ENCODE measurements around the gene CRIM1. TPM values are rescaled to one million over a fixed set of nuclear protein-coding genes. Genes with fewer than 3 reads are reported as not detected.
A peak's percentile ranks its signal among the peaks of the same experiment; 100 is the strongest.
"Not testable (repeated sequence)": the region's sequence is repeated elsewhere in the genome, so short reads cannot be mapped to it uniquely, and the experiment has no call there.

Gene CRIM1
- total RNA-seq, 1 donor from 2014 or later = 246 TPM

DNA sequence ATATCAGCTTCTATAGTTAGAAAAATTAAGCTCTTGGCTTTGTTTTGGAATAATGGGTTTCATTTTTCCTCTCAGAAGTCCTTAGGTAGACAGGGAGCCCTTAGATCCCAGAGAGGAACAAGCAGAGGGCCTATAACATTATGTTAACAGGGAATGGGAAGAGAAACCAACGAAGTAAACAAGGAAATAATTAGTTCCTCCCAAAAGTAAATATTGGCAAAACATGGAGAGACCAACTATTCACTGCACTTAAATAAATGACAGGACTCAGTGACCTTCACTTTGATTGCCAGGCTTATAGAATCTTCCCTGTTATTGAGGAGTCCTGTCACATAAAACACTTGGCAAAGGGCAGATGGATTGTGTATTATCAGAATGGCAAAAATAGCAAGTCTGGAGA is 5.3 kb downstream of the CRIM1 start:
- H3K4me1 Mint-ChIP-seq (ENCODE audit: unreplicated experiment) = peaks cover 66% of the 10 kb centered on the region
- H3K27ac Mint-ChIP-seq (ENCODE audit: unreplicated experiment) = no peak overlapping the region
- no peak for DNase-seq (ENCODE audit: low spot score)

GRCh38 chr2:36361396-36361795 is 5.8 kb downstream of the CRIM1 start:
- H3K27ac Mint-ChIP-seq (ENCODE audit: unreplicated experiment) = no peak overlapping the region
- H3K27me3 Mint-ChIP-seq (ENCODE audit: unreplicated experiment) = peaks cover 12% of the 10 kb centered on the region
- peaks cover 44% of the 10 kb centered on the region for H3K36me3 Mint-ChIP-seq (ENCODE audit: low read depth, unreplicated experiment)
- peak overlapping the region; percentile 80 for H3K4me3 Mint-ChIP-seq (ENCODE audit: unreplicated experiment)
- no peak for DNase-seq (ENCODE audit: low spot score)
- TF ChIP-seq, protein P1, sequence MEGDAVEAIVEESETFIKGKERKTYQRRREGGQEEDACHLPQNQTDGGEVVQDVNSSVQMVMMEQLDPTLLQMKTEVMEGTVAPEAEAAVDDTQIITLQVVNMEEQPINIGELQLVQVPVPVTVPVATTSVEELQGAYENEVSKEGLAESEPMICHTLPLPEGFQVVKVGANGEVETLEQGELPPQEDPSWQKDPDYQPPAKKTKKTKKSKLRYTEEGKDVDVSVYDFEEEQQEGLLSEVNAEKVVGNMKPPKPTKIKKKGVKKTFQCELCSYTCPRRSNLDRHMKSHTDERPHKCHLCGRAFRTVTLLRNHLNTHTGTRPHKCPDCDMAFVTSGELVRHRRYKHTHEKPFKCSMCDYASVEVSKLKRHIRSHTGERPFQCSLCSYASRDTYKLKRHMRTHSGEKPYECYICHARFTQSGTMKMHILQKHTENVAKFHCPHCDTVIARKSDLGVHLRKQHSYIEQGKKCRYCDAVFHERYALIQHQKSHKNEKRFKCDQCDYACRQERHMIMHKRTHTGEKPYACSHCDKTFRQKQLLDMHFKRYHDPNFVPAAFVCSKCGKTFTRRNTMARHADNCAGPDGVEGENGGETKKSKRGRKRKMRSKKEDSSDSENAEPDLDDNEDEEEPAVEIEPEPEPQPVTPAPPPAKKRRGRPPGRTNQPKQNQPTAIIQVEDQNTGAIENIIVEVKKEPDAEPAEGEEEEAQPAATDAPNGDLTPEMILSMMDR (IDR thresholded peaks at IDR 0.05; ENCODE audit: unreplicated experiment) = no peak
- peaks cover 71% of the 10 kb centered on the region for H3K4me1 Mint-ChIP-seq (ENCODE audit: unreplicated experiment)
- no peaks in the 10 kb centered on the region for H3K9me3 Mint-ChIP-seq (ENCODE audit: unreplicated experiment)

More for the DNA sequence above, 5.3 kb downstream of the CRIM1 start:
- Mint-ChIP-seq H3K4me3 (ENCODE audit: unreplicated experiment) (peak overlapping the region; percentile 80), H3K27me3 (ENCODE audit: unreplicated experiment) (peaks cover 12% of the 10 kb centered on the region), H3K9me3 (ENCODE audit: unreplicated experiment) (no peaks in the 10 kb centered on the region), H3K36me3 (ENCODE audit: low read depth, unreplicated experiment) (peaks cover 44% of the 10 kb centered on the region)
- TF ChIP-seq, protein P1 (IDR thresholded peaks at IDR 0.05; ENCODE audit: unreplicated experiment) = no peak

- TF ChIP-seq, protein P1 (IDR thresholded peaks at IDR 0.05; ENCODE audit: unreplicated experiment) = no peak
- peaks cover 40% of the 10 kb centered on the region for H3K36me3 Mint-ChIP-seq (ENCODE audit: low read depth, unreplicated experiment)
- H3K27me3 Mint-ChIP-seq (ENCODE audit: unreplicated experiment) = peaks cover 10% of the 10 kb centered on the region
- H3K9me3 Mint-ChIP-seq (ENCODE audit: unreplicated experiment) = no peaks in the 10 kb centered on the region
- H3K4me1 Mint-ChIP-seq (ENCODE audit: unreplicated experiment) = peaks cover 75% of the 10 kb centered on the region
- no peak overlapping the region for H3K27ac Mint-ChIP-seq (ENCODE audit: unreplicated experiment)
- no peak for DNase-seq (ENCODE audit: low spot score)
- H3K4me3 Mint-ChIP-seq (ENCODE audit: unreplicated experiment) = no peak overlapping the region
These were observed 6.7 kb downstream of the CRIM1 start for GRCh38 chr2:36362291-36362690.

DNA sequence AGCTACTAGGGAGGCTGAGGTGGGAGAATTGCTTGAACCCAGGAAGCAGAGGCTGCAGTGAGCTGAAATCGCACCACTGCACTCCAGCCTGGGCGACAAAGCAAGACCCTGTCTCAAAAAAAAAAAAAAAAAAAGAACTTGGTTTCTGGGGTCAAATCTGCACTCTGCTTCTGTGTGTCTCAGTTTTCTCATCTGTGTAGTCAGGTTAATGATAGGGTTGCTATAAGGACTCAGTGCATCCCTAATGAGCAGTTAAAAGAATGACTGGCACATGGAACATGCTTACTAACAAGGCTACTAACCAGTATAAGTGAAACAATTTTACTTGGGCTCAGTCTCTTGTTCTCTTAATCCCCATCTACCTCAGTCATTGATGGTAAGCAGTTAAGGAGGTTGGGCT is 7.5 kb downstream of the CRIM1 start:
- H3K27ac Mint-ChIP-seq (ENCODE audit: unreplicated experiment); H3K4me3 Mint-ChIP-seq (ENCODE audit: unreplicated experiment); H3K9me3 Mint-ChIP-seq (ENCODE audit: unreplicated experiment); DNase-seq (ENCODE audit: low spot score); H3K27me3 Mint-ChIP-seq (ENCODE audit: unreplicated experiment): not testable (repeated sequence)
- Mint-ChIP-seq H3K4me1 (ENCODE audit: unreplicated experiment) (peaks cover 79% of the 10 kb centered on the region), H3K36me3 (ENCODE audit: low read depth, unreplicated experiment) (peaks cover 37% of the 10 kb centered on the region)

DNA sequence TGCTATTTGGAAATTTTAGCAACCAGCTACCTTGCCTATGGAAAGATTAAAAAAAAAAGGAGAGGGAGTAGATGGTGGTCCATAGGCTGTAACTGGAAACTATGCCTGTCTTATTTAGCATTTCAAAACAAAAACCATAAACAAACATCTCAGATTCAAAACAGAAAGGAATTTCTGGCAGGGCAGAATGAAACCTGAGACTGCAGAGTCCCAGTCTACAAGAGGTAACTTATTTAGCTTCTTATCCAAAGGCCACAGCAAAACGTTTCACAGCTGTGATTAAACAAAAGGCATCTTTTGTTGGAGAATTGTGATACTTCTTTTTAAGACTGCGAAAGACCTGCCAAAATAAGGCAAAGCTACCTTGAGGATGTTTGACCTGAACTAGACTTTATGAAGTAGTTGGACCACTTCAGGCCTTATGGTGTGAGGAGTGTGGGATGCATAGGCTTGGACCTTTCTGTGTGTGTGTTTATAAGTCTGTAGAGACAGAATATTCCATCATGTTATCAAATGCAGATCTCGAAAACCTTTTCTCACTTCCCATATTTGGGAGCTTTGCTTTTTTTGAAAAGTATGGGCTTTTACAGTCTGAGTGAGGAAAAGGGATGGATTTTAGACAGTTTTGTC is 11.0 kb downstream of the CRIM1 start:
- Mint-ChIP-seq H3K36me3 (ENCODE audit: low read depth, unreplicated experiment) (peaks cover 10% of the 10 kb centered on the region), H3K27ac (ENCODE audit: unreplicated experiment) (no peak overlapping the region), H3K27me3 (ENCODE audit: unreplicated experiment) (peaks cover 3% of the 10 kb centered on the region), H3K4me1 (ENCODE audit: unreplicated experiment) (peaks cover 79% of the 10 kb centered on the region), H3K9me3 (ENCODE audit: unreplicated experiment) (no peaks in the 10 kb centered on the region), H3K4me3 (ENCODE audit: unreplicated experiment) (no peak overlapping the region)
- DNase-seq (ENCODE audit: low spot score) = no peak
- TF ChIP-seq, protein P1 (IDR thresholded peaks at IDR 0.05; ENCODE audit: unreplicated experiment) = no peak
